ENCODE results near the gene ACSF2.

Gene ACSF2

GRCh38 chr17:50518384-50519023 is 92.5 kb downstream of the ACSF2 start:
- Mint-ChIP-seq H3K27ac (peak overlapping the region; percentile 66 to 92 (median 85)), H3K36me3 (ENCODE audit: low read depth) (no peaks in the 10 kb centered on the region), H3K9me3 (no peaks in the 10 kb centered on the region), H3K4me3 (no peak overlapping the region), H3K27me3 (ENCODE audit: low read depth) (peaks cover 3% of the 10 kb centered on the region), H3K4me1 (peaks cover 34% of the 10 kb centered on the region)
- TF ChIP-seq, protein P1, sequence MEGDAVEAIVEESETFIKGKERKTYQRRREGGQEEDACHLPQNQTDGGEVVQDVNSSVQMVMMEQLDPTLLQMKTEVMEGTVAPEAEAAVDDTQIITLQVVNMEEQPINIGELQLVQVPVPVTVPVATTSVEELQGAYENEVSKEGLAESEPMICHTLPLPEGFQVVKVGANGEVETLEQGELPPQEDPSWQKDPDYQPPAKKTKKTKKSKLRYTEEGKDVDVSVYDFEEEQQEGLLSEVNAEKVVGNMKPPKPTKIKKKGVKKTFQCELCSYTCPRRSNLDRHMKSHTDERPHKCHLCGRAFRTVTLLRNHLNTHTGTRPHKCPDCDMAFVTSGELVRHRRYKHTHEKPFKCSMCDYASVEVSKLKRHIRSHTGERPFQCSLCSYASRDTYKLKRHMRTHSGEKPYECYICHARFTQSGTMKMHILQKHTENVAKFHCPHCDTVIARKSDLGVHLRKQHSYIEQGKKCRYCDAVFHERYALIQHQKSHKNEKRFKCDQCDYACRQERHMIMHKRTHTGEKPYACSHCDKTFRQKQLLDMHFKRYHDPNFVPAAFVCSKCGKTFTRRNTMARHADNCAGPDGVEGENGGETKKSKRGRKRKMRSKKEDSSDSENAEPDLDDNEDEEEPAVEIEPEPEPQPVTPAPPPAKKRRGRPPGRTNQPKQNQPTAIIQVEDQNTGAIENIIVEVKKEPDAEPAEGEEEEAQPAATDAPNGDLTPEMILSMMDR (IDR thresholded peaks at IDR 0.05; ENCODE audit: unreplicated experiment in 3 of 3) = no peak

GRCh38 chr17:50519141-50519834 is 93.3 kb downstream of the ACSF2 start:
- H3K9me3 Mint-ChIP-seq = no peaks in the 10 kb centered on the region
- H3K36me3 Mint-ChIP-seq (ENCODE audit: low read depth) = no peaks in the 10 kb centered on the region
- peaks cover 3% of the 10 kb centered on the region for H3K27me3 Mint-ChIP-seq (ENCODE audit: low read depth)
- TF ChIP-seq, protein P1 (IDR thresholded peaks at IDR 0.05; ENCODE audit: unreplicated experiment in 3 of 3) = no peak
- H3K4me1 Mint-ChIP-seq = peaks cover 30% of the 10 kb centered on the region
- H3K27ac Mint-ChIP-seq = peak overlapping the region in 2 of 3 experiments; percentile 85 to 92
- H3K4me3 Mint-ChIP-seq = no peak overlapping the region

- TF ChIP-seq, protein P1 (IDR thresholded peaks at IDR 0.05; ENCODE audit: unreplicated experiment in 3 of 3) = no peak
- no peaks in the 10 kb centered on the region for H3K36me3 Mint-ChIP-seq (ENCODE audit: low read depth)
- H3K4me3 Mint-ChIP-seq = no peak overlapping the region
- H3K27ac Mint-ChIP-seq = no peak overlapping the region
- H3K4me1 Mint-ChIP-seq = peaks cover 20% of the 10 kb centered on the region
- H3K9me3 Mint-ChIP-seq = no peaks in the 10 kb centered on the region
- peaks cover 3% of the 10 kb centered on the region for H3K27me3 Mint-ChIP-seq (ENCODE audit: low read depth)
Measured at GRCh38 chr17:50520483-50520882, 94.5 kb downstream of the ACSF2 start.

GRCh38 chr17:50521514-50521913 is 95.5 kb downstream of the ACSF2 start:
- TF ChIP-seq, protein P1 (IDR thresholded peaks at IDR 0.05; ENCODE audit: unreplicated experiment in 3 of 3) = no peak
- H3K4me3 Mint-ChIP-seq = peak overlapping the region in 1 of 3 experiments; percentile 7
- H3K9me3 Mint-ChIP-seq = no peaks in the 10 kb centered on the region
- peaks cover 3% of the 10 kb centered on the region for H3K27me3 Mint-ChIP-seq (ENCODE audit: low read depth)
- H3K36me3 Mint-ChIP-seq (ENCODE audit: low read depth) = no peaks in the 10 kb centered on the region
- H3K4me1 Mint-ChIP-seq = peaks cover 20% of the 10 kb centered on the region
- no peak overlapping the region for H3K27ac Mint-ChIP-seq

GRCh38 chr17:50522766-50523165 is 96.7 kb downstream of the ACSF2 start:
- Mint-ChIP-seq H3K4me3 (no peak overlapping the region), H3K4me1 (peaks cover 20% of the 10 kb centered on the region), H3K27ac (no peak overlapping the region), H3K9me3 (no peaks in the 10 kb centered on the region), H3K27me3 (ENCODE audit: low read depth) (peaks cover 3% of the 10 kb centered on the region), H3K36me3 (ENCODE audit: low read depth) (no peaks in the 10 kb centered on the region)
- TF ChIP-seq, protein P1 (IDR thresholded peaks at IDR 0.05; ENCODE audit: unreplicated experiment in 3 of 3) = no peak
